ENCODE data around the gene TFDP2.
"Not testable (repeated sequence)": the region's sequence is repeated elsewhere in the genome, so short reads cannot be mapped to it uniquely, and the experiment has no call there.

Gene TFDP2, protein sequence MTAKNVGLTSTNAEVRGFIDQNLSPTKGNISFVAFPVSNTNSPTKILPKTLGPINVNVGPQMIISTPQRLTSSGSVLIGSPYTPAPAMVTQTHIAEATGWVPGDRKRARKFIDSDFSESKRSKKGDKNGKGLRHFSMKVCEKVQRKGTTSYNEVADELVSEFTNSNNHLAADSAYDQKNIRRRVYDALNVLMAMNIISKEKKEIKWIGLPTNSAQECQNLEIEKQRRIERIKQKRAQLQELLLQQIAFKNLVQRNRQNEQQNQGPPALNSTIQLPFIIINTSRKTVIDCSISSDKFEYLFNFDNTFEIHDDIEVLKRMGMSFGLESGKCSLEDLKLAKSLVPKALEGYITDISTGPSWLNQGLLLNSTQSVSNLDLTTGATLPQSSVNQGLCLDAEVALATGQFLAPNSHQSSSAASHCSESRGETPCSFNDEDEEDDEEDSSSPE

DNA sequence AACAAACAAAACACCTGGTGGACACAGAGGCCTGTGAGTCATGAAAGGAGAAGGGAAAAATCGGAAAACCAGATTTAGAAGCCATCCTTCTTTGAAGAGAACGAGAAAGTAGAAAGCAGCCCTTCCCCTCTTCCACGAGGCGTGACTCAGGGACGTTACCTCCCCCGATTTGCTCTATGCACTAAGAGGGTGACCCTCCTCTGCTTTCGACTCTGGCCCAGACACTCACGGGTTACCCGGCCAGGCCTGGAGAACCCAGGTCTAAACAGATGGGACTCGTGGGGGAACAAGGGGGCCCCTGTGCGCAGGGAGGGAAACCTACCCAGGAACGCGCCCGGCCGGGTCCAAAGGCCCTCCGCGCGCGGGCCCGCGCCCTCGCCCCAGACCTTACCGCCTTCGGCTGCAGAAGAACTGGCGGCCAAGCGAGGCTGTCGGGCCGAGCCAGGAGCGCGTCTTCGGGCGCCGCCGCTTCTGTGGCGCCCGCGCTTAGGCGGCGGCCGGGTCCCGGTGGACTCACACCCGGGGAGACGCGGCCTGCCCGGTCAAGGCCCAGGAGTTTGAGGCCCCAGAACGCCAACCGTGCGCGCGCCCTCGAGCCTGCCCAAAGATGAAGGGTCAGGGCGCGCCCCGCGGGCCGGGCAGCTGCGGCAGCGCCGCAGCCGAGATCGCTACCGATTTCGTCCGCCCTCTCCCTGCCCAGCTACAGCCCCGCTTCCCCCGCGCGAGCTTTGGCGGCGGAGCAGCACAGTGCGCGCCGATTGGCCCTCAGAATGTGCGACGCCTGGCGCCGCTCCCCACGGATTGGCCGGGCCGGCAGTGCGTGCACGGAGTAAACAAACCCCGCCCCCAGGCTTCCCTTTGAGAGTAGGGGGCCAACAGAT lies at the start of gene TFDP2:
TFDP2 (minus strand) TSS at position 753 of the 881 bp plus-strand sequence. CDS start 47,795 bp downstream, outside the sequence.
- peak; percentile 72 to 77 for DNase-seq (ENCODE audit: low read depth in 2 of 2)

DNA sequence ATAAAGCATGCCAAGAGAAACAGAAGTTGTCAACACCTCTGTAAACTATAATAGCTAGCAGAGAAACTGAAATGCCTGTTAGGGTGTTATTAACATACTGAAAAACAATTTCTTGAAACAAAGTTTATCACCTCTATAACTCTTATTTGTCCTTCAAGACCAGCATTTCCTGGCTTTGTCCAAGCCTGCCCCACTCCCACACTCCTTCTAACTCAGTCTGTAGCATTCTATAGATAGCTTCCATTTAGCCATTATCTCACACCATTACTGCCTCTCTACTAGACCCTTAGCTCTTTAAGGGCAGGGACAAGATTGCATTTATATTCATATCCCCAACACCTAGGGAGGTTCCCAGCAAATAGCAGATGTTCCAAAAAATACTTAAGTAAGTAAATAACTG lies 39.5 kb upstream of the TFDP2 start:
- DNase-seq (ENCODE audit: low read depth in 2 of 2): no peak

DNA sequence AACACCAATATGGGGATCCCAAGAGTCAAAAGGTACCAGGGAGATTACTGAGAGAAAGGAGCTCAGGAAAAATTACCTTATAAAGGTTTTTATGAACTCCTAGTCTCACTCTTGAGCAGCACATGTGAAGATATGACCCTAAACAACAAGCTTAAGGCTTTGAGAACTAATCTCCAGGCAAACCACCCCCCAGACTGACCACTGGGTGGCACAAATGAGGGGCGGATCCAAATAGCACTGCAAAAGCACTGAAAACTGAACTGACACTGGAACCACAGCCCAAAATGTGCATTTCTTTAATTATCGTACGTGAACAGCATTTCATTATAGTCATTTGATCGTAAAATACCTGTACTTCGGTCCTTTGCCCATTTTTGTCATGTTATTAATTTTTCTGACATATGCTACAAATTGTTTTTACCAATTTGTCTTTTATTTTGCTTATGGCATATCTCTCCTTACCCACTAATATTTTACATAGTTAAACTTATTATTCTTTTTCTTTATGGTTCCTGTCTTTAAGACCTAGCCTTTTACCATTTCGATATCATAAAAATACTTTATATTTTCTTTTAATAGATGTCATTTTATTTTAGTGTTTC lies 31.5 kb upstream of the TFDP2 start:
- no peak for DNase-seq (ENCODE audit: low read depth in 2 of 2)

DNA sequence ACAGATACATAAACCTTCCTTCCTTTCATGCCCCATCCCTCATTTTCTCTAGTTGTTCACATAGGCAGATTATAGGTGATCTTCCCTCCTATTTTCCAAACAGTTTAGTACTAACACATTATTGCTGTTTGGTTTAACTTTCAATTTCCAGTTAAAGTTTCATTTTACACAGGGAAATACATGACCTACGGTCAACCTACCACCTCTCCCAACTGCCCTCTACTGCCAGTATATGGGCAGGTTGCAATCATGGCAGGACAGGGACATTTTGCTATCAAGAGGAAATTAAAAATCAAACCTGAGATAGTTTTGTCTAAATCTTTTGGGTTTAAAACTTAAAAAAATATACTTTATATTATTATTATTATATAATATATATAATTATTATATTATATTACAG lies 26.1 kb upstream of the TFDP2 start:
- DNase-seq (ENCODE audit: low read depth in 2 of 2): no peak

DNA sequence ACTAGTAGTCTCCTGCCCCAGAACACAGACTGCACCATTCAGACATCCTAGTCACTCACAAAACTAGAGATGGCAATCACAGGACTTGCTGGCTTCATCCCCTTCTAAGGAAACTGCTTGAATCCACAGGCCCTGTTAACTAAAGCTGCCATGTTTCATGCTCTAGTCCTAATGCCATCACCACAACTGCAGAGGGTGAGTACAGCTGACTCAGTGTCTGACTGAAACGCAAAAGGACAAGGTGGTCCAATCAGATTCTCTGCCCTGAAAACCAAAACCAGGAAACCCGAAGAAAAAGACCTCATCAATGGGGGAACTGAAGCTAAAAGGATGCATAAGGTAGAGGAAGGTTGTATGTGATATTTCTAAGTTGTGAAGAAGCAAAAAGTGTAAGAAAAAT lies 25.2 kb upstream of the TFDP2 start:
- DNase-seq (ENCODE audit: low read depth in 2 of 2): no peak

DNA sequence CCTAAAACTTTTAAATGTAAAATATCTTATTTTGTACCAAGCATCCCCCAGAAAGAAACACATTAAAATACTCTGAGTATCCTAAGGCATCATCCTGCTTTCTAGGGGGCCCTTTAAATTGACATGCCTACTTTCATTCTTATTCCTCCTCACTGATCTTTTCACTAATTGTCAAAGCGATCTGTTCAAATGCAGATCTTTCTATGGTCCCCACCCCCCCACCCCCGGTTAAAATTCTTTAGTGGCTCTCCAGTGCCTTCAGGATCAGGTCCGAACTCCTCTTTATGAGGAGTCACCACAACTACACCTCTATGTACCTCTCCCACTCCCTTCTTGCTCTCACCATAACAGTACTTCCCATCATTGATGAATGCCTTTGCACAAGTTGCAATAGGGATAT lies 19.2 kb upstream of the TFDP2 start:
- DNase-seq (ENCODE audit: low read depth in 2 of 2): no peak

DNA sequence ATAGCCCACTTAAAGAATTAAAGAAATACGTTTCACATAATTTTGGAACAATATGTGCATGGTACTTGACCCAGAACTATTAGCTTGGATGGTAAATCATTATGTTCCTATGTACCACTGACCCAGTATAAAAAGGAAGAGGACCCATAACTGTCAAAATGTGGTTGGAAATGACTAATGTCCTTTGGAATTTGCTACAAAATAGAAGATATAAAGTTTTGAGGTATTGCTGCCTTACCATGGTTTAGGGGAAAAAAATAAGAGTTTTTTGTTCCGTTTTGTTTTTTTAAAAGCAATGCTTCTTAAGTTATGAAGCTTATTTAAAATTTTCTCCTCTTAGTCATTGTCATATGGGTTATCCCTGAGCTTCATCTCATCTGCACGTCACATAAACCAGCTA lies 15.8 kb upstream of the TFDP2 start:
- no peak for DNase-seq (ENCODE audit: low read depth in 2 of 2)

DNA sequence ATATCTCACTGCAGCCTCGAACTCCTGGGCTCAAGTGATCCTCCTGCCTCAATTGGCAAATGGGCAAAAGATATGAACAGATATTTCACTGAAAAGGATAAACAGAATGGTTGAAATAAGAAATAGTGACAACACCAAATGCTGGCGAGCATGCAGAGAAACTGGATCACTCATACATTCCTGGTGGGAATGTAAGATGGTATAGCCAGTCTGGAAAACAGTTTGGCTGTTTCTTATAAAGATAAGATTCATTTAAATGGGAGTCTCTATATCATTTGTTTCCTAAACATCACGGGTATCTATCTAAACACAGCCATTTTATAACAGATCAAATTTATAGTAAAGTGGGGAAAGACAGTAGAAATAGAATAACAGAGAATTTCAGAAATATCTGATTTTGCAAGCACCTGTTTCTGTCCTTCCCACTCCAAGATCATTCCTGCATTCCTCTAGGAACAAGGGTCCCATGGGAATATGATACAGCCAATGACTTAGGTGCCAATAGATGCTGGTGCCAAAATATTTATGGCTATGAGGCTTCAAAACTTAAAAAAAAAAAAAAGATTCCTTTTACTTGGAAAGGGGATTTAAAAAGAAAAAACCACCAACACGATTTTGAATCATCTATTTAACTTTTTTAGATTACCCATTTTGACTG lies 9.9 kb upstream of the TFDP2 start:
- DNase-seq (ENCODE audit: low read depth in 2 of 2): no peak

DNA sequence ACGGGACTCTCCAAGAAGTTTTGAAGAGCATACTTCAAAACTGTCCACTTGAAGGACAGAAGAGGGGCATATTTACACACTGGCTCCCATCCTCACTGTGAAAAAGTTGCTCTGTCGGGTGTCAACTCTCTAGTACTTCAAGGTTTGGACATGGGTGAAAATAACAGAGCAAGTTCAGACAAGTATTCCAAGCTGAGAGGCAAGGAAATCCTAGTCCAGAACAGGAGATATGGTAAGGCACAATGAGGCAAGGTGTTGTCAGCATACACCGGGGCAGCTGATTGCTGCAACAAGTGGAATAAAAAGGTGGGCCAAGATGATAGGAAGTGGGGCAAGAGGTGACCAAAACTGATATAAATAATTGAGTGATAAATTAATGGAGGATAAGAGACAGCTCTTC lies 4.8 kb upstream of the TFDP2 start:
- no peak for DNase-seq (ENCODE audit: low read depth in 2 of 2)

DNA sequence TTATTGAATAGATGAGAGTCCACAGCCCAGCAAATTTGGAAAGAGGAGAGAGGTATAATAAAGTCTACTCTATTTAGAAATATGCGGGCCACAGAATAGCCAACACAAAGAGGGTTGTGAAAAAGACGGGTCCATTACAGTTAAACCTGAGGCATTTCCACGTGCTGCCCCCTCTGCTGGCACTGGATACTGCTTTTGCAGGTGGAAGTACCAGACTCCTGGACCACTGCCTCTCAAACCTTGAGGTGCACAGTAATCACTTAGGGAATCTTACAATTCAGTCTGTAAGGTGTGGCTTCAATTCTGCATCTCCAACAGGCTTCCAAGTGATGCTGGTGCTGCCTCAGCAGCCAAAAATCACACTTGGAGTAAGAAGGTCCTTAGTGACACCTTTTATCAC lies 3.0 kb upstream of the TFDP2 start:
- no peak for DNase-seq (ENCODE audit: low read depth in 2 of 2)

DNA sequence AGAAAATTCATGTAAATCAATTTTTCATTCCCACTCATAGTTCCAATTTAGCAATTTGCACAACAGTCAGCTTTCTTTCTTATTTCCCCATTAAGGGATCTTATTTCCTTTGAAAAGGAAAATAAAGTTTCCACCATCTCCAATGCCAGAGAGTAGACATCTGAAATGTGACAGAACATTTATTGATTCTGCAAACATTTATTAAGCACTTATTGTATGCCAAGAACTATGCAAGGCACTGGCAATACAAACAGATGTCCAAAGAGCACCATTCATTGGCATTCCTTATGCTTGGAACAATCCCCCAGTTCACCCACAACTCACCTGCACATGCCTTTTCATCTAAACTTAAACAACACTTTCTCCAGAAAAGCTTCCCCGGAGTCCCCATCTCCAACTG lies 2.5 kb upstream of the TFDP2 start:
- no peak for DNase-seq (ENCODE audit: low read depth in 2 of 2)

DNA sequence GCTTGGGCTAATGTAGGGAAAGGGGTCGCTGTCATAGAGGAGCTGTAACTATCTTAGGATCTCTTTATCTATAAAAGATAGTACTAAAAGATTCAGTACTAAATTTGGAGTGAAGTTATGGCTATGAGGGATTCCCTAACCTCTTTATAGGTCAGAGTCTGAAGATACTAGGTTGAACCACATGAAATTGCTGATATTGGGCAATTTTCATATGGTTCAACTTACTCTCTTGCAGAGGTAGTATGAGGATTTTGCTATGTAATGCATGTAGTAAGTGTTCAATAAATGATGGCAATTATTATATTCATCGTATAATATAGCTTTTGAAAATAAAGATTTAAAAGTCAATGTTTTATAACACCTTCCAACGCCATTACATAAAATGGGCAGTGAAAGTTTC lies 1.9 kb upstream of the TFDP2 start:
- no peak for DNase-seq (ENCODE audit: low read depth in 2 of 2)

DNA sequence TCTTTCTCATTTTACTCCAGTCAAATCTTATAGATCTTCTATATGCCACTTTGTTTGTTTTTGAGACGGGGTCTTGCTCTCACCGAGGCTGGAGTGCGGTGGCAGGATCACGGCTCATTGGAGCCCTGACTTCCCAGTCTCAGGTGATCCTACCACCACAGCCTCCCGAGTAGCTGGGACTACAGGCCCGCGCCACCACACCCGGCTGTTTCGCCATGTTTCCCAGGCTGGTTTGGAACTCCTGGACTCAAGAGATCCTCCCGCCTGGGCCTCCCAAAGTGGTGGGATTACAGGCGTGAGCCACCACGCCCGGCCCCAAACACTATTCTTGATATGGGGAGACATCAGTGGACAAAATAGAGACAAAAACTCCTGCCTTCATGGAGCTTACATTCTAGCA lies 927 bp upstream of the TFDP2 start:
- DNase-seq (ENCODE audit: low read depth in 2 of 2): no peak

DNA sequence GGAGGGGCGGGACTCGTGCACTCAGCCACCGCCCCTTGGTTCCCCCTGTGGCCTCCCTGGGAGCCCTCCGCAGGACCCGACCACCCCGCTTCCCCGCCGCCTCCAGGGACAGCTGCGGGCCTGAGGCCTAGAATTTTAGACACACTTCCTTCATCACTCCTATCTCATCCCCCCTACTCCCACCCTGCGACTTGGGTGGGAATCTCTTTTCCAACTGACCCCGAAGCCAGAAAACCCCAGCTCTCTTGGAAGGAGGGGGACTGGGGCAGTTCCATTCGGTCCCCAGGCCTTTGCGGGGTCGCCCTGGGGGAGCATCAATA lies 289 bp upstream of the TFDP2 start:
- DNase-seq (ENCODE audit: low read depth in 2 of 2): no peak

DNA sequence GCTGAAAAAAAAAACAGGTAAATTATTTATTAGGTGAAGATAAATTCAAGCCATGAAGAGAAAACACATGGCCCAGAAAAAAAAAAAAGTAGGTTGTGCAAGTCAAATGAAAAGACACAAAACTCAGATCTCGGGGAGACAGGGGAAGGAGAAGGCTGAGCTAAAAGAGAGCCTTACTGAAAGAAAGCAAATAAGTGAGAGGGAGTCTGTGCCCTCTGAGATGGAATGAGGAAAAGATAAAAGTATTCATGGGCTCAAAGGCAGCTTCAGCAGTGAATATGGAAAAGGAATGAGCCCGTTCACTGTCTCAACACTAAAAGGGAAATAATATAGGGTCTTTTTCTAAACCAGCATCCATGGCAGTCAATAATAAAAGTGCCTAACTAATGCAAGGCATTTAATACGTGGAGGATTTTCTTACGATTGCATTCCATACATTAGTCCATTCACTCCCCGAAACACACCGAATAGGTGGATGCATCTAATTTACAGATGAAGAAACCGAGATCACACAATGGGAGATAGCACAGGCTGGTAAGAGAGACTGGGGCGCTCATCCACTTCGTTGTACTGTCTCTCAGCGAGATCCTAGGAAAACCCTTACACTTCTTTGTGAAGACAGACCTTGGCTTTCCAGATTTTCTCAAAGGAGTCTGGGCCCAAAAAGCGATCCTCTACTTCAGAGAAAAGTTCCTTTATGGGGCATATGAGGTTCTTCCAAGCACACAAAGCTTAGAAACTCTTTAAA lies 1.1 kb downstream of the TFDP2 start:
- DNase-seq (ENCODE audit: low read depth in 2 of 2): no peak

DNA sequence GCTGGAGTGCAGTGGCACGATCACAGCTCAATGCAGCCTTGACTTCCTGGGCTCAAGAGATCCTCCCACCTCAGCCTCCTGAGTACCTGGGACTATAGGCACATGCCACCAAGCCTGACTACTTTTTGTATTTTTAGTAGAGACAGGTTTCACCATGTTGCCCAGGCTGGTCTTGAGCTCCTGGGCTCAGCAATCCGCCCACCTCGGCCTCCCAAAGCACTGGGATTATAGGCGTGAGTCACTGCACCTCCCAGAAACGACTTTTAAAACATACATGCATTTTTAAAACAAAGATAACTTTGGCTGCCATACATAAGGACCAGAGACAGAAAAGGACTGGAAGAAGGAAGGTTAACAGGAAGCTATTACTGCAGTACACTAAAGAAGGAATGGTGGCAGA lies 4.8 kb downstream of the TFDP2 start:
- not testable (repeated sequence) for DNase-seq (ENCODE audit: low read depth in 2 of 2)

DNA sequence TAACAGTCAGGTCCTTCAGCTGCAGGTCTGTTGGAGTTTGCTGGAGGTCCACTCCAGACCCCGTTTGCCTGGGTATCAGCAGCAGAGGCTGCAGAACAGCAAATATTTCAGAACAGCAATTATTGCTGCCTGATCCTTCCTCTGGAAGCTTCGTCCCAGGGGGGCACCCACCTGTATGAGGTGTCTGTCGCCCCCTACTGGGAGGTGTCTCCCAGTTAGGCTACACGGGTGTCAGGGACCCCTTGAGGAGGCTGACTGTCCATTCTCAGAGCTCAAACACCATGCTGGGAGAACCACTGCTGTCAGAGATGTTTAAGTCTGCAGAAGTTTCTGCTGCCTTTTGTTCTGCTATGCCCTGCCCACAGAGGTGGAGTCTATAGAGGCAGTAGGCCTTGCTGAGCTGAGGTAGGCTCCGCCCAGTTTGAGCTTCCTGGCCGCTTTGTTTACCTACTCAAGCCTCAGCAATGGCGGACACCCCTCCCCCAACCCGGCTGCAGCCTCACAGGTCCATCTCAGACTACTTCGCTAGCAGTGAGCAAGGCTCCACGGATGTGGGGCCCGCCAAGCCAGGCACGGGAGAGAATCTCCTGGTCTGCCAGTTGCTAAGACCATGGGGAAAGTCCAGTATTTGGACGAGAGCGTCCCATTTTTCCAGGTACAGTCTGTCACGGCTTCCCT lies 8.6 kb downstream of the TFDP2 start:
- DNase-seq (ENCODE audit: low read depth in 2 of 2): not testable (repeated sequence)

DNA sequence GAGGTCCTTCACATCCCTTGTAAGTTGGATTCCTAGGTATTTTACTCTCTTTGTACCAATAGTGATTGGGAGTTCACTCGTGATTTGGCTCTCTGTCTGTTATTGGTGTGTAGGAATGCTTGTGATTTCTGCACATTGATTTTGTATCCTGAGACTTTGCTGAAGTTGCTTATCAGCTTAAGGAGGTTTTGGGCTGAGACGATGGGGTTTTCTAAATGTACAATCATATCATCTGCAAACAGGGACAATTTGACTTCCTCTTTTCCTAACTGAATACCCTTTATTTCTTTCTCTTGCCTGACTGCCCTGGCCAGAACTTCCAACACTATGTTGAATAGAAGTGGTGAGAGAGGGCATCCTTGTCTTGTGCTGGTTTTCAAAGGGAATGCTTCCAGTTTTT lies 12.3 kb downstream of the TFDP2 start:
- DNase-seq (ENCODE audit: low read depth in 2 of 2): not testable (repeated sequence)

DNA sequence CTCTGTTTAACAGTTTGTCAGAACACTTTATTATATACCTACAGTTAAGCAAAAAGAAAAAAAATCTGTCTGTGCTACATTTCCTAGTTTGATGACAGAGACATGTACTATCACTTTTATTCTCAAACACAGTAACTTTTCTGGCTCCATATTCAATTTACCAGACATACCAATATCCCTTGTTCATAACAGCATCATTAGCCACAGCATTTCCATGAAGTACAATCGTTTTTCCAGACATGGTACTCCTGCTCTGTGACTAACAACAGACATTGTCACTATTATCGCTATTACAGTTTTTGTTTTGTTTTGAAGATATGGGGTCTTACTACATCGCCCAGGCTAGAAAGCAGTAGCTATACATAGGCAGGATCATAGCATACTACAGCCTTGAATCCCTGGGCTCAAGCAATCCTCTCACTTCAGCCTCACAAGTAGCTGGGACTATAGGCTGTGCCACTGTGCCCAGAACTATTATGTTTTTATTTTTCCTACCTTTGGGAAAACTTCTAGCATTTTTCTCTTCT lies 14.5 kb downstream of the TFDP2 start:
- no peak for DNase-seq (ENCODE audit: low read depth in 2 of 2)

DNA sequence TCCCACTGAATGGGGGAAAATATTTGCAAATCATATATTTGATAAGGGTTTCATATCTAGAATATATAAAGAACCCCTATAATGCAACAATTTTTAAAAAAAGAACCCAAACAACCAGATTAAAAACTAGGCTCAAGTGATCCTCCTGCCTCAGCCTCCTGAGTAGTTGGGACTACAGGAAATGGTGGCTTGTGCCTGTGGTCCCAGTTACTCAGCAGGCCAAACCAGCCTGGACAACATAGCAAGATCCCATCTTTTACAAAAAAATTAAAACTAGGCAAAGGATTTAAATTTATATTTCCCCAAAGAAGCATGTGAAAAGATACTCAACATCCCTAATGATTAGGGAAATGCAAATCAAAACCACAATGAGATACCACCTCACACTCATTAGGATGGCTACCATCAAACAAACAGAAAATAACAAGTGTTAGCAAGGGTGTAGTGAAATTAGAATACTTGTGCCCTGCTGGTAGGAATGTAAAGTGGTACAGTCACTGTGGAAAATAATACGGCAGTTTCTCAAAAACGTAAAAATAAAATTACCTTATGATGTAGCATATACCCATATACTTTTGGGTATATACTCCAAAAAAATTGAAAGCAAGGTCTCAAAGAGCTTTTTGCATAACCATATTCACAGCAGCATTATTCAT lies 19.7 kb downstream of the TFDP2 start:
- DNase-seq (ENCODE audit: low read depth in 2 of 2): no peak

Data from activated CD4-positive, alpha-beta T cell treated with anti-CD3 and anti-CD28 coated beads for 24 hours (primary cell).